ENCODE data around the gene MOB2. TPM values are rescaled to one million over a fixed set of nuclear protein-coding genes. Genes with fewer than 3 reads are reported as not detected.
"Not testable (repeated sequence)": the region's sequence is repeated elsewhere in the genome, so short reads cannot be mapped to it uniquely, and the experiment has no call there.

MOB2 gene
- total RNA-seq, 2 experiments from 2014 or later = 37.0 to 38.3 TPM

DNA sequence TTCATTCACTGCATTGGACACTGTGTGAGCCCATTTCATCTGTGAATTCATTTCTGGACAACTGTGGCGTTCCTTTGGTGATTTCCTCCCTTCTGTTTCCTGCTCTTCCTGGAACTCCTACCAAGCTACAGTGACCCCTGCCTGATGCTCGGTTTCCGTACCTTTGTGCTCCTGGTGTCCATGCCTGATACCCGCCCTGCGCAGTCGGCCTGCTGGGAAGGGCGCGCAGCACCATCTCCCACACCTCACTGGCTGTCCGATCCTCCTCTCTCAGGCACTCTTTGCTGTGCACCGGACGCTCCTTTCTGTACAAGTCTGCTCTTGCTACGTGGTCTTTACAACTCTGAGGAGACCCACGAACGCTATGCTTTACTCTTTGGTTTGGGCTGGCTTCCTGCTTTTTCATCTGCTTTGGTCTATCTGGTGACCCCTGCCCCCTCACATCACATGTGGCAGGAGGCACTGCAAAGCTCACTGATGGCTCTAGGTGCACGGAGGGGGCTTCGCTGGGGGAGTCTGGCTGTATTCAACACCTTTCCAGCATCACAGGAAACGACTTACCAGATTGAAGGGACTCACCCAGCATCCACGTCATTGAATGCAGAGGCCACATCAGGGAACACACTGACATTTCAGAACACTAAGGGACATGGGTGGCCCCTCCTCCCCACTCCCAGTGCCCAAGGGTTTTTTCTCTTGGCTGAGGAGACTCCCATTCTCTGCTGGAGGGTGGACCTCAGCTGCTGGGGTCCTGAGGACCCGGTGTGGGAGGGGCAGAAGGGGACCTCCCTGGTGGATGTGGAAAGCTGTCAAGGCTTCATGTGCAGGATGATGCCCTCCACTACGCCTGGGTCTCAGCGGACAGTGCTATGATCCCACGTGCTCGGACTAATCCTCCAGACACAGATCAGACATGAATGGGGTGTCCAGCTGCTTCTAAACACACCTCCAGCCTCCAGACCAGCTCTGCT, 27.0 kb upstream of the MOB2 start:
- TF ChIP-seq, protein P1, sequence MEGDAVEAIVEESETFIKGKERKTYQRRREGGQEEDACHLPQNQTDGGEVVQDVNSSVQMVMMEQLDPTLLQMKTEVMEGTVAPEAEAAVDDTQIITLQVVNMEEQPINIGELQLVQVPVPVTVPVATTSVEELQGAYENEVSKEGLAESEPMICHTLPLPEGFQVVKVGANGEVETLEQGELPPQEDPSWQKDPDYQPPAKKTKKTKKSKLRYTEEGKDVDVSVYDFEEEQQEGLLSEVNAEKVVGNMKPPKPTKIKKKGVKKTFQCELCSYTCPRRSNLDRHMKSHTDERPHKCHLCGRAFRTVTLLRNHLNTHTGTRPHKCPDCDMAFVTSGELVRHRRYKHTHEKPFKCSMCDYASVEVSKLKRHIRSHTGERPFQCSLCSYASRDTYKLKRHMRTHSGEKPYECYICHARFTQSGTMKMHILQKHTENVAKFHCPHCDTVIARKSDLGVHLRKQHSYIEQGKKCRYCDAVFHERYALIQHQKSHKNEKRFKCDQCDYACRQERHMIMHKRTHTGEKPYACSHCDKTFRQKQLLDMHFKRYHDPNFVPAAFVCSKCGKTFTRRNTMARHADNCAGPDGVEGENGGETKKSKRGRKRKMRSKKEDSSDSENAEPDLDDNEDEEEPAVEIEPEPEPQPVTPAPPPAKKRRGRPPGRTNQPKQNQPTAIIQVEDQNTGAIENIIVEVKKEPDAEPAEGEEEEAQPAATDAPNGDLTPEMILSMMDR (IDR thresholded peaks at IDR 0.05) = no peak
- H3K4me3 Mint-ChIP-seq = no peak overlapping the region
- H3K4me1 ChIP-seq (ENCODE audit: insufficient read depth, low read length) = peaks cover 65% of the 10 kb centered on the region
- H3K27ac Mint-ChIP-seq = peak overlapping the region; percentile 32
- H3K4me3 ChIP-seq (ENCODE audit: low read length) = no peak overlapping the region
- H3K36me3 ChIP-seq (ENCODE audit: insufficient read depth, low read length) = peaks cover 14% of the 10 kb centered on the region
- intact Hi-C loops (cut with DNase I, micrococcal nuclease) = loop anchor here (2.0 to 10.0 kb wide), 3 partner anchors 61 to 669 kb away; partner anchors contain the start of genes POLR2L (in 1 of the 2) and TSPAN4 (in 1 of the 2)
- ATAC-seq (ENCODE audit: poor library complexity) = no peak
- H3K27me3 Mint-ChIP-seq = no peaks in the 10 kb centered on the region
- H3K27me3 ChIP-seq (ENCODE audit: control insufficient read depth in 1 of 2, insufficient read depth in 2 of 2, low read length in 2 of 2) = no peaks in the 10 kb centered on the region
- H3K9me3 ChIP-seq (ENCODE audit: control insufficient read depth in 1 of 2, insufficient read depth in 1 of 2, low read length in 2 of 2) = no peaks in the 10 kb centered on the region
- peaks cover 10% of the 10 kb centered on the region for H3K36me3 Mint-ChIP-seq (ENCODE audit: low read depth)
- no peak for DNase-seq
- ChIA-PET CTCF (interaction anchor here (1.8 kb wide), 1 partner anchor 60 kb away, joined by 9 read pairs; no protein-coding TSS in a partner anchor), POLR2A (no interaction called here)
- H3K27ac ChIP-seq (ENCODE audit: low read depth in 1 of 2, low read length in 2 of 2) = no peak overlapping the region
- H3K9me3 Mint-ChIP-seq = no peaks in the 10 kb centered on the region
- H3K4me1 Mint-ChIP-seq (ENCODE audit: low read depth) = peaks cover 65% of the 10 kb centered on the region

DNA sequence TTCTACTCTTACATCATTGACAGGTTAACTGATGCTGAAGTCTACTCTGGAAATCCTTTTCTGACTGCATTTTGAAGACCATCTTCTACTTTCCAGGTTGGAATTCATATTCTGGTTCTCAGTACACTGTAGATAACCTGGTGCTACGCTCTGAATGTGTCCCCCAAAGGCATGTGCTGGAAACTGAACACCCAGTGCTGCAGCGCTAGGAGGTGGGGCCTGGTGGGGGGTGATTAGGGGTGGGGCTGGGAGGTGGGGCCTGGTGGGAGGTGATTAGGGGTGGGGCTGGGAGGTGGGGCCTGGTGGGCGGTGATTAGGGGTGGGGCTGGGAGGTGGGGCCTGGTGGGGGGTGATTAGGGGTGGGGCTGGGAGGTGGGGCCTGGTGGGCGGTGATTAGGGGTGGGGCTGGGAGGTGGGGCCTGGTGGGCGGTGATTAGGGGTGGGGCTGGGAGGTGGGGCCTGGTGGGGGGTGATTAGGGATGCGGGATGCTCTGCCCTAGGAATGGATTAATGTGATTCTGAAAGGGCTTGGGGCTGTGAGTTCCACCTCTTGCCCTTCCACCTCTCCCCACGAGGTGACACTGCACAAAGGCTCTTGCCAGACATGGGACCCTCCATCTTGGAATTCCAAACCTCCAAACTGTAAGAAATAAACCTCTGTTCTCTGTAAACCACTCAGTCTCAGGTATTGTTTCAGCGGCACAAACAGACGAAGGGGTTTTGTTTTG, 26.1 kb upstream of the MOB2 start:
- H3K4me3 Mint-ChIP-seq; H3K9me3 ChIP-seq (ENCODE audit: control insufficient read depth in 1 of 2, insufficient read depth in 1 of 2, low read length in 2 of 2); POLR2A ChIA-PET; CTCF ChIA-PET; H3K4me3 ChIP-seq (ENCODE audit: low read length); H3K27me3 Mint-ChIP-seq; H3K9me3 Mint-ChIP-seq; H3K27ac ChIP-seq (ENCODE audit: low read depth in 1 of 2, low read length in 2 of 2); H3K27ac Mint-ChIP-seq; H3K36me3 Mint-ChIP-seq (ENCODE audit: low read depth); H3K27me3 ChIP-seq (ENCODE audit: control insufficient read depth in 1 of 2, insufficient read depth in 2 of 2, low read length in 2 of 2): not testable (repeated sequence)
- intact Hi-C loops (cut with DNase I, micrococcal nuclease) = loop anchor here (10.0 kb wide), 2 partner anchors 248 to 668 kb away; partner anchors contain the start of genes POLR2L (in 1 of the 2) and TSPAN4 (in 1 of the 2)
- Histone ChIP-seq H3K4me1 (ENCODE audit: insufficient read depth, low read length) (peaks cover 66% of the 10 kb centered on the region), H3K36me3 (ENCODE audit: insufficient read depth, low read length) (peaks cover 14% of the 10 kb centered on the region)
- DNase-seq (peak in 1 of 14 experiments; percentile 46), ATAC-seq (ENCODE audit: poor library complexity) (peak; percentile 41)
- H3K4me1 Mint-ChIP-seq (ENCODE audit: low read depth) = peaks cover 63% of the 10 kb centered on the region

DNA sequence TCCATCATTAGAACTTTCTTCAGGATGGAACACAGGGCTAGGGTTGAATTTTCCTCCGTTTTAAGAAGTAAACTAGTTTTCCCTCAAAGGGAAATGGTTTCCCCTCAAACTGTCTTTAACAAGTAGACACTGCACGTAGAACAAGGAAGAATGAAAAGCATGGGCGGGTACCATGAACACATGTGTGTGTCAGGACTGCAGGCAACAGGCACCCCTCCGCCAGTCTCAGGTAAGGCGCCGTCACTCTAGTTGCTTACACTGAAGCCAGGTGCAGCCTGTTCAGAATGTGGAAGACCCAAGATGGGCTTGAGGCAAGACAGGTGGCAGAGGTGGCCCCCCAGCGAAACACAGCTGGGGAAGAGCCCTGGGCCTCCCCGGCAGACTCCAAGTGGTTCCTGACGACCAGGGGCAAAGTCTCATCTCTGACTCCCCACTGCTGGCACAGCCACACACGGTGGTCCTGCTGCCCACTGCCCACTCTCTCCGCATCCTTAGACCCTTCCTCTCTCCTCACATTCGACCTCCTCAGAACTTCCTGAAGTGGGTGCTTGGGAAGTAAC, 25.4 kb upstream of the MOB2 start:
- intact Hi-C loops (cut with DNase I, micrococcal nuclease) = loop anchor here (10.0 kb wide), 2 partner anchors 247 to 667 kb away; partner anchors contain the start of genes POLR2L (in 1 of the 2) and TSPAN4 (in 1 of the 2)
- H3K9me3 Mint-ChIP-seq = no peaks in the 10 kb centered on the region
- peaks cover 14% of the 10 kb centered on the region for H3K36me3 ChIP-seq (ENCODE audit: insufficient read depth, low read length)
- POLR2A ChIA-PET = no interaction called here
- H3K27me3 ChIP-seq (ENCODE audit: control insufficient read depth in 1 of 2, insufficient read depth in 2 of 2, low read length in 2 of 2) = no peaks in the 10 kb centered on the region
- no peak overlapping the region for H3K4me3 Mint-ChIP-seq
- CTCF ChIA-PET = interaction anchor here (2.0 kb wide), 1 partner anchor 63 kb away, joined by 5 read pairs; no protein-coding TSS in a partner anchor
- no peaks in the 10 kb centered on the region for H3K27me3 Mint-ChIP-seq
- H3K36me3 Mint-ChIP-seq (ENCODE audit: low read depth) = peaks cover 10% of the 10 kb centered on the region
- ATAC-seq (ENCODE audit: poor library complexity) = no peak
- H3K9me3 ChIP-seq (ENCODE audit: control insufficient read depth in 1 of 2, insufficient read depth in 1 of 2, low read length in 2 of 2) = no peaks in the 10 kb centered on the region
- H3K4me3 ChIP-seq (ENCODE audit: low read length) = no peak overlapping the region
- peaks cover 59% of the 10 kb centered on the region for H3K4me1 Mint-ChIP-seq (ENCODE audit: low read depth)
- H3K27ac ChIP-seq (ENCODE audit: low read depth in 1 of 2, low read length in 2 of 2) = no peak overlapping the region
- peaks cover 66% of the 10 kb centered on the region for H3K4me1 ChIP-seq (ENCODE audit: insufficient read depth, low read length)
- no peak for DNase-seq
- H3K27ac Mint-ChIP-seq = peak overlapping the region; percentile 39
- TF ChIP-seq, protein P1 (IDR thresholded peaks at IDR 0.05) = no peak
